MCF 10A (cell line): ENCODE measurements around the gene TRPM5. TPM values are rescaled to one million over a fixed set of nuclear protein-coding genes. Genes with fewer than 3 reads are reported as not detected.

ENCODE experiments used
- BruUV-seq: library from RNA; stranded (reverse); fragments of 400-500 nt; replicated peaks from 2 replicates; lab custom pipeline; 2021; lab: Mats Ljungman, UMichigan
- CTCF ChIA-PET: fragments of 300-600 bp; sonication (Branson Sonifier 250); formaldehyde crosslinking; extraction: SDS; loops from one replicate; lab custom pipeline; 2021; ENCODE audit warnings: antibody characterized with exemption, inconsistent platforms; lab: Yijun Ruan, JAX
- POLR2A ChIA-PET: fragments of 300-600, 350-650 bp; sonication (Branson Sonifier 250); formaldehyde crosslinking; extraction: SDS; loops from one replicate; lab custom pipeline; 2020; ENCODE audit warnings: antibody characterized with exemption, inconsistent platforms; lab: Yijun Ruan, JAX
- DNase-seq: peaks from one replicate; pipeline ENCODE4 v3.0.0-alpha.2; 2018; ENCODE audit not compliant: unreplicated experiment
- H3K27ac Mint-ChIP-seq: one replicate; pipeline ENCODE4 v1.8.0; 2022; ENCODE audit warnings: mild to moderate bottlenecking, low read depth, mixed read lengths; ENCODE audit not compliant: unreplicated experiment
- H3K27me3 Mint-ChIP-seq: one replicate; pipeline ENCODE4 v1.8.0; 2022; ENCODE audit warnings: mixed read lengths; ENCODE audit not compliant: insufficient read depth, unreplicated experiment
- H3K36me3 Mint-ChIP-seq: one replicate; pipeline ENCODE4 v1.8.0; 2022; ENCODE audit warnings: mild to moderate bottlenecking, moderate library complexity, mixed read lengths; ENCODE audit not compliant: insufficient read depth, unreplicated experiment
- H3K4me1 Mint-ChIP-seq: one replicate; pipeline ENCODE4 v1.8.0; 2022; ENCODE audit warnings: mixed read lengths; ENCODE audit not compliant: insufficient read depth, unreplicated experiment
- H3K4me3 Mint-ChIP-seq: one replicate; pipeline ENCODE4 v1.8.0; 2022; ENCODE audit warnings: mild to moderate bottlenecking, moderate library complexity, mixed read lengths; ENCODE audit not compliant: unreplicated experiment
- H3K9me3 Mint-ChIP-seq: one replicate; pipeline ENCODE4 v1.8.0; 2022; ENCODE audit warnings: mixed read lengths; ENCODE audit not compliant: unreplicated experiment
- intact Hi-C: fragments of 100-400 bp; cut with micrococcal nuclease; formaldehyde crosslinking; loops from 2 replicates; pipeline ENCODE4 v1.14.1; 2022
- total RNA-seq: library from RNA; stranded (reverse); gene quantifications from 2 replicates; pipeline ENCODE4 v1.2.3, GENCODE V29; 2022
- TF ChIP-seq, protein P1 (sequence below): fragments of 200-600 bp; IDR thresholded peaks from one replicate; pipeline ENCODE4 v1.8.0; 2022; ENCODE audit warnings: antibody characterized with exemption, mild to moderate bottlenecking; ENCODE audit not compliant: unreplicated experiment

Gene TRPM5
- total RNA-seq, 1 experiment from 2014 or later, result not detected

DNA sequence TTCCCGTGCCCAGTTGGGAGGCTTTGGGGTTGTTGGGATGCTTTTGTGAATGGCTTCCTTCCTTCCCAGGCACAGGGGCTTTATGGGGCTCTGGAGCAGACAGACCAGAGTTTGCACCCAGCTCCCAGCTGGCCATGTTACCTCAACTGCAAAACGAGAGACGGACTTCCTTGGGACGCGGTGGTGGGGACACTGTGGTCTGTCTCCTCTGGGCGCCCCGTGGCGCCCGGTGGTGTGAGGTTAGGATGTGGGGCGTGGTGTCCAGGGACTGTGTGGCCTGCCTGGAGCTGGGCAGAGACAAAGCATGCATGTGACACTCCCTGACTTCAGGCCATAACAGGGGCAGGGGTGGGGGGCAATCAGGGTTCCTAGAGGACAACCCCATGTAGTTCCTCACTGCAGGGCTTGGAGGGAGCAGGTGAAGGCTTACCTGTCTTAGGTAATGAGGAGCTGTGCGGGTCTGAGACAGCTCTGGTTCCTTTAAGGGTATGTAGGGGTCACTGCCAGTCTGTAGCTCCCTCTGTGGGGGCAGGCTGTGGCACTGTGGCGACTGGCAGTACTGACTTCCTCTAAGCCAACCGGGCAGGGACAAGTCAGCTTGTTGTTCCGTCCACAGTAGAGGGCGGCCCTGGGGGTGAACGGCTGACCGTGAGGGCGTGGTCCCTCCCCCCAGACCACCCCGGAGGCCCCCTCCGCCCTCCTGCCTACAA is 14.9 kb upstream of the TRPM5 start:
- ChIA-PET POLR2A (no interaction called here), CTCF (no interaction called here)
- TF ChIP-seq, protein P1, sequence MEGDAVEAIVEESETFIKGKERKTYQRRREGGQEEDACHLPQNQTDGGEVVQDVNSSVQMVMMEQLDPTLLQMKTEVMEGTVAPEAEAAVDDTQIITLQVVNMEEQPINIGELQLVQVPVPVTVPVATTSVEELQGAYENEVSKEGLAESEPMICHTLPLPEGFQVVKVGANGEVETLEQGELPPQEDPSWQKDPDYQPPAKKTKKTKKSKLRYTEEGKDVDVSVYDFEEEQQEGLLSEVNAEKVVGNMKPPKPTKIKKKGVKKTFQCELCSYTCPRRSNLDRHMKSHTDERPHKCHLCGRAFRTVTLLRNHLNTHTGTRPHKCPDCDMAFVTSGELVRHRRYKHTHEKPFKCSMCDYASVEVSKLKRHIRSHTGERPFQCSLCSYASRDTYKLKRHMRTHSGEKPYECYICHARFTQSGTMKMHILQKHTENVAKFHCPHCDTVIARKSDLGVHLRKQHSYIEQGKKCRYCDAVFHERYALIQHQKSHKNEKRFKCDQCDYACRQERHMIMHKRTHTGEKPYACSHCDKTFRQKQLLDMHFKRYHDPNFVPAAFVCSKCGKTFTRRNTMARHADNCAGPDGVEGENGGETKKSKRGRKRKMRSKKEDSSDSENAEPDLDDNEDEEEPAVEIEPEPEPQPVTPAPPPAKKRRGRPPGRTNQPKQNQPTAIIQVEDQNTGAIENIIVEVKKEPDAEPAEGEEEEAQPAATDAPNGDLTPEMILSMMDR, result no peak

GRCh38 chr11:2458321-2458720 is 14.0 kb upstream of the TRPM5 start:
- H3K27ac Mint-ChIP-seq, result no peak overlapping the region
- H3K4me1 Mint-ChIP-seq, result no peaks in the 10 kb centered on the region
- H3K4me3 Mint-ChIP-seq, result no peak overlapping the region
- H3K36me3 Mint-ChIP-seq, result no peaks in the 10 kb centered on the region
- no peak for DNase-seq
- TF ChIP-seq, protein P1, result no peak
- H3K27me3 Mint-ChIP-seq, result peaks cover 19% of the 10 kb centered on the region
- no peaks in the 10 kb centered on the region for H3K9me3 Mint-ChIP-seq
- ChIA-PET POLR2A (no interaction called here), CTCF (no interaction called here)
- no TSS peak for BruUV-seq
- intact Hi-C loops, result no loop called here

More for the DNA sequence above, 14.9 kb upstream of the TRPM5 start:
- Mint-ChIP-seq H3K4me1 (no peaks in the 10 kb centered on the region), H3K9me3 (no peaks in the 10 kb centered on the region), H3K27me3 (peaks cover 19% of the 10 kb centered on the region), H3K27ac (no peak overlapping the region), H3K36me3 (no peaks in the 10 kb centered on the region), H3K4me3 (no peak overlapping the region)
- no TSS peak for BruUV-seq
- no peak for DNase-seq
- intact Hi-C loops, result no loop called here

- TF ChIP-seq, protein P1, result no peak
- no TSS peak for BruUV-seq
- Mint-ChIP-seq H3K4me1 (no peaks in the 10 kb centered on the region), H3K36me3 (no peaks in the 10 kb centered on the region), H3K9me3 (no peaks in the 10 kb centered on the region), H3K27ac (no peak overlapping the region), H3K4me3 (no peak overlapping the region), H3K27me3 (peaks cover 16% of the 10 kb centered on the region)
- no peak for DNase-seq
- CTCF ChIA-PET, result no interaction called here
- intact Hi-C loops, result no loop called here
- POLR2A ChIA-PET, result no interaction called here
Observed at GRCh38 chr11:2453436-2453835, 9.1 kb upstream of the TRPM5 start.

- Mint-ChIP-seq H3K4me3 (no peak overlapping the region), H3K27ac (no peak overlapping the region), H3K36me3 (no peaks in the 10 kb centered on the region), H3K9me3 (no peaks in the 10 kb centered on the region), H3K4me1 (no peaks in the 10 kb centered on the region), H3K27me3 (peaks cover 7% of the 10 kb centered on the region)
- BruUV-seq, result no TSS peak
- CTCF ChIA-PET, result interaction anchor here (0.7 to 1.0 kb wide), 2 partner anchors 31 to 39 kb away, joined by 3 to 5 read pairs; no protein-coding TSS in a partner anchor
- no peak for DNase-seq
- POLR2A ChIA-PET, result no interaction called here
- intact Hi-C loops, result no loop called here
- TF ChIP-seq, protein P1, result no peak
Observed at GRCh38 chr11:2452321-2453012, 8.2 kb upstream of the TRPM5 start.
